Measurements from ENCODE around the gene MORN2. TPM values are rescaled to one million over a fixed set of nuclear protein-coding genes. Genes with fewer than 3 reads are reported as not detected.

MORN2 gene
- total RNA-seq, 1 experiment from 2014 or later, result 21.8 TPM

GRCh38 chr2:38925982-38926381 is 50.2 kb downstream of the MORN2 start:
- H3K9me3 ChIP-seq, result no peaks in the 10 kb centered on the region

GRCh38 chr2:38930600-38930999 is 54.8 kb downstream of the MORN2 start:
- Histone ChIP-seq H3K9me3 (no peaks in the 10 kb centered on the region), H3K27me3 (no peaks in the 10 kb centered on the region), H3K4me3 (no peak overlapping the region), H3K36me3 (no peaks in the 10 kb centered on the region)
- DNase-seq, result no peak

More at GRCh38 chr2:38925982-38926381, 50.2 kb downstream of the MORN2 start:
- DNase-seq, result no peak
- Histone ChIP-seq H3K27me3 (no peaks in the 10 kb centered on the region), H3K4me3 (no peak overlapping the region), H3K36me3 (no peaks in the 10 kb centered on the region)

Other genes starting within 250 kb of the MORN2 start
- 13.7 and 21.1 TPM in 2 replicates for gene GALM, start 209.9 kb upstream of the MORN2 start, total RNA-seq (2014; rRNA removed; shearing (Covaris generic); ENCODE audit: low replicate concordance)
- gene SRSF7, start 124.6 kb upstream of the MORN2 start, total RNA-seq (2014; rRNA removed; shearing (Covaris generic); ENCODE audit: low replicate concordance), result 178 and 201 TPM in 2 replicates
- 12.9 and 13.0 TPM in 2 replicates for gene GEMIN6, start 97.8 kb upstream of the MORN2 start, total RNA-seq (2014; rRNA removed; shearing (Covaris generic); ENCODE audit: low replicate concordance)
- 11.4 and 28.7 TPM in 2 replicates for gene DHX57, start within 50 bp of the MORN2 start, total RNA-seq (2014; rRNA removed; shearing (Covaris generic); ENCODE audit: low replicate concordance)
- 0.05 TPM in 1 of 2 replicates, not detected in the other for gene ARHGEF33, start 13.9 kb downstream of the MORN2 start, total RNA-seq (2014; rRNA removed; shearing (Covaris generic); ENCODE audit: low replicate concordance)
- 4.9 and 9.2 TPM in 2 replicates for gene SOS1, start 245.1 kb downstream of the MORN2 start, total RNA-seq (2014; rRNA removed; shearing (Covaris generic); ENCODE audit: low replicate concordance)

All from MG63 (cell line).